GM23338 (cell line): Measurements from ENCODE around the gene TANGO2. TPM values are rescaled to one million over a fixed set of nuclear protein-coding genes. Genes with fewer than 3 reads are reported as not detected.

Experiments
- ATAC-seq: fragments of 200-7000 bp; cut with Tn5 transposase; 3 replicates; pipeline ENCODE4 v1.9.1; 2020
- DNase-seq: peaks from one replicate; pipeline ENCODE4 v3.0.0-alpha.2; 2015; ENCODE audit warnings: low spot score
- H2AFZ ChIP-seq: fragments of 200-600 bp; sonication (generic); 2 replicates; pipeline ENCODE4 v1.8.0; 2016; ENCODE audit warnings: antibody characterized with exemption, mild to moderate bottlenecking, moderate library complexity
- H3F3A ChIP-seq: fragments of 200-600 bp; sonication (generic); replicated peaks from 2 replicates; pipeline ENCODE4 v1.8.0; 2017; ENCODE audit warnings: antibody characterized with exemption, mixed run types, low read depth
- H3K27ac ChIP-seq: fragments of 200-600 bp; sonication (generic); 2 replicates; pipeline ENCODE4 v1.6.1; 2016; ENCODE audit warnings: low read depth
- H3K27me3 ChIP-seq: fragments of 200-600 bp; sonication (generic); 2 replicates; pipeline ENCODE4 v1.8.0; 2016; ENCODE audit warnings: mild to moderate bottlenecking, mixed run types, moderate library complexity; ENCODE audit not compliant: insufficient read depth
- H3K36me3 ChIP-seq: fragments of 200-600 bp; sonication (generic); 2 replicates; pipeline ENCODE4 v1.8.0; 2016; ENCODE audit warnings: mild to moderate bottlenecking; ENCODE audit not compliant: insufficient read depth
- H3K4me1 ChIP-seq: fragments of 200-600 bp; sonication (generic); 2 replicates; pipeline ENCODE4 v1.8.0; 2016; ENCODE audit warnings: mild to moderate bottlenecking, moderate library complexity; ENCODE audit not compliant: insufficient read depth
- H3K4me2 ChIP-seq: fragments of 200-600 bp; sonication (generic); 2 replicates; pipeline ENCODE4 v1.7.1; 2017; ENCODE audit warnings: mixed run types
- H3K4me3 ChIP-seq: fragments of 200-600 bp; sonication (generic); 2 replicates; pipeline ENCODE4 v1.6.1; 2016; ENCODE audit warnings: mixed run types
- H3K79me2 ChIP-seq: fragments of 200-600 bp; sonication (generic); replicated peaks from 2 replicates; pipeline ENCODE4 v1.8.0; 2017; ENCODE audit warnings: mild to moderate bottlenecking; ENCODE audit not compliant: insufficient read depth
- H3K9me2 ChIP-seq: fragments of 200-600 bp; sonication (generic); 2 replicates; pipeline ENCODE4 v1.8.0; 2017; ENCODE audit not compliant: insufficient read depth
- H4K20me1 ChIP-seq: fragments of 200-600 bp; sonication (generic); replicated peaks from 2 replicates; pipeline ENCODE4 v1.8.0; 2017; ENCODE audit warnings: mild to moderate bottlenecking; ENCODE audit not compliant: insufficient read depth
- H3K27ac Mint-ChIP-seq: 2 replicates; pipeline ENCODE4 v1.8.0; 2020; ENCODE audit warnings: inconsistent platforms, mild to moderate bottlenecking, moderate library complexity, mixed read lengths
- H3K27me3 Mint-ChIP-seq: 3 replicates; pipeline ENCODE4 v1.8.0; 2022; ENCODE audit warnings: low read depth, mild to moderate bottlenecking, moderate library complexity, mixed read lengths, inconsistent platforms; ENCODE audit not compliant: insufficient read depth, poor library complexity
- H3K36me3 Mint-ChIP-seq: 3 replicates; pipeline ENCODE4 v1.8.0; 2021; ENCODE audit warnings: low read depth, mild to moderate bottlenecking, inconsistent platforms, moderate library complexity, mixed read lengths
- H3K4me1 Mint-ChIP-seq: 3 replicates; pipeline ENCODE4 v1.8.0; 2020; ENCODE audit warnings: mild to moderate bottlenecking, inconsistent platforms, mixed read lengths
- H3K4me3 Mint-ChIP-seq: 3 replicates; pipeline ENCODE4 v1.8.0; 2021; ENCODE audit warnings: moderate library complexity, mild to moderate bottlenecking, inconsistent platforms, mixed read lengths
- H3K9me3 Mint-ChIP-seq: 3 replicates; pipeline ENCODE4 v1.8.0; 2020; ENCODE audit warnings: moderate library complexity, mild to moderate bottlenecking, inconsistent platforms, mixed read lengths
- CREB1 ChIP-seq: fragments of 250-450 bp; sonication (Bioruptor Pico); IDR thresholded peaks from 2 replicates; pipeline ENCODE4 v1.5.0; 2020; ENCODE audit warnings: low read depth, mild to moderate bottlenecking, moderate library complexity
- EZH2 ChIP-seq: fragments of 200-600 bp; sonication (generic); IDR thresholded peaks from one replicate; pipeline ENCODE4 v1.8.0; 2017; ENCODE audit warnings: antibody characterized with exemption, mild to moderate bottlenecking, low read depth; ENCODE audit not compliant: unreplicated experiment
- EZH2phosphoT487 ChIP-seq: fragments of 200-600 bp; sonication (generic); IDR thresholded peaks from one replicate; pipeline ENCODE4 v1.8.1; 2018; ENCODE audit warnings: antibody characterized with exemption; ENCODE audit not compliant: unreplicated experiment
- JUNB ChIP-seq: IDR thresholded peaks from one replicate; pipeline ENCODE4 v1.6.1; 2016; ENCODE audit warnings: antibody characterized with exemption; ENCODE audit not compliant: unreplicated experiment
- NANOG ChIP-seq: IDR thresholded peaks from 2 replicates; pipeline ENCODE4 v1.6.1; 2016; ENCODE audit warnings: antibody characterized with exemption, borderline replicate concordance
- POLR2AphosphoS5 ChIP-seq: IDR thresholded peaks from 2 replicates; pipeline ENCODE4 v1.6.1; 2016; ENCODE audit warnings: antibody characterized with exemption, low read depth
- STAT1 ChIP-seq: IDR thresholded peaks from one replicate; pipeline ENCODE4 v1.6.1; 2016; ENCODE audit warnings: antibody characterized with exemption; ENCODE audit not compliant: unreplicated experiment
- ZNF114 ChIP-seq: fragments of 250-450 bp; sonication (Bioruptor Pico); IDR thresholded peaks from 2 replicates; pipeline ENCODE4 v1.5.0; 2020; ENCODE audit warnings: mild to moderate bottlenecking, moderate library complexity
- ZNF331 ChIP-seq: fragments of 250-450 bp; sonication (Bioruptor Pico); IDR thresholded peaks from 2 replicates; pipeline ENCODE4 v1.5.0; 2020; ENCODE audit warnings: low read depth, mild to moderate bottlenecking, moderate library complexity
- polyA plus RNA-seq: library from polyadenylated mRNA; unstranded; fragments of >200 nt; fragmentation: Nextera tagmentation; extraction: Ambion mirVana; gene quantifications from 2 replicates; pipeline ENCODE4 v1.2.1, GENCODE V29; 2016
- total RNA-seq: library from RNA; depleted of rRNA; stranded (reverse); fragments of >200 nt; shearing (Covaris generic); gene quantifications from 2 replicates; pipeline ENCODE4 v1.2.3, GENCODE V29; 2014
- TF ChIP-seq, protein P1 (sequence below): IDR thresholded peaks from one replicate; pipeline ENCODE4 v1.6.1; 2018; ENCODE audit warnings: antibody characterized with exemption; ENCODE audit not compliant: unreplicated experiment
- TF ChIP-seq, protein P2 (sequence below), 2 experiments: fragments of 200-600 bp in 1 of 2; sonication (generic) in 1 of 2; conservative IDR thresholded peaks; 2 replicates each; pipeline versions ENCODE4 v1.5.1 to v1.6.1; 2016 to 2017; ENCODE audit warnings: antibody characterized with exemption in 2 of 2, low read depth in 2 of 2, mild to moderate bottlenecking in 2 of 2, moderate library complexity in 1 of 2
- TF ChIP-seq, protein P3 (sequence below): fragments of 250-450 bp; sonication (Bioruptor Pico); IDR thresholded peaks from 2 replicates; pipeline ENCODE4 v1.5.0; 2020; ENCODE audit warnings: mild to moderate bottlenecking, moderate library complexity
- TF ChIP-seq, protein P4 (sequence below): IDR thresholded peaks from 2 replicates; pipeline ENCODE4 v1.6.1; 2016; ENCODE audit warnings: antibody characterized with exemption

TANGO2 gene
- total and polyA plus RNA-seq, 2 experiments from 2014 or later, result 6.9 to 15.0 TPM

DNA sequence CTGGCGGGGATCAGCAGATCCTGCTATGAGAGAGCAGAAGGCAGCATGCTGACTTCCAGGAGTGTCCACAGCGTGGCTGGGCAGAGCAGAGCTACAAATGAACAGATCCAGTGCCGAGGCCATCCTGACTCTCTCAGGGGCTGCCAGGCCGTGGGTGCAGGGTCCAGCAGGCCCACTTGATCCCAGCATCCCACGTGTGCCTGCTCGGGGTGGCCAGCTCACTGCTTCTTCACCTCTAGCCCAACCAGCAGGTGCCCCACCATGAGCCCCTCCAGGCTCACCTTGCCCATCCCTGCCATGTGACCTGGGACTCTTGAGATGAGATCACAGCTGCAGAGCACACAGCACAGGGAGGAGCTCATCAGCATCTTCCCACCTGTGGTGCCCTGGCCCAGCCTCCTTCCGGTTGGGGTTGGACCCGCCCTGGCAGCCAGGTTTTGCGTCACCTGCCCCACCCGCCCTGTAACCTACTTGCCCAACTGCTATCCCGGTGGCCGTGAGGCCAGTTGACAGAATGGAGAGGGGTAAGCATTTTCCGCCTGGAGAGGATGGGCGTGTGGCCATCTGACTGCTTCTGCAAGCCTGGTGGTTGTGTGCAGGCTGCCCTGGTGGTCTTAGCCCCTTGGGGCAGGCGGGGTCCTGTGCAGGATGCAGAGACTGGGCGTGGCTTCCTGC is 11.0 kb downstream of the TANGO2 start:
- Histone ChIP-seq H3K9me2 (no peaks in the 10 kb centered on the region), H3K27ac (no peak overlapping the region), H3K36me3 (no peaks in the 10 kb centered on the region), H4K20me1 (no peaks in the 10 kb centered on the region; the same call in none of the 2 replicates), H2AFZ (no peak overlapping the region), H3F3A (no peaks in the 10 kb centered on the region), H3K4me2 (no peak overlapping the region), H3K4me3 (no peak overlapping the region), H3K4me1 (no peaks in the 10 kb centered on the region), H3K79me2 (no peaks in the 10 kb centered on the region), H3K27me3 (no peaks in the 10 kb centered on the region)
- Mint-ChIP-seq H3K27ac (no peak overlapping the region), H3K9me3 (no peaks in the 10 kb centered on the region), H3K4me1 (no peaks in the 10 kb centered on the region), H3K36me3 (no peaks in the 10 kb centered on the region), H3K27me3 (peaks cover 9% of the 10 kb centered on the region), H3K4me3 (no peak overlapping the region)
- ATAC-seq, result peak; percentile 58
- TF ChIP-seq CREB1 (CRISPR knock-in tag) (no peak), POLR2AphosphoS5 (no peak), ZNF331 (no peak), EZH2 (no peak), ZNF114 (CRISPR knock-in tag) (no peak), EZH2phosphoT487 (no peak), NANOG (no peak), STAT1 (no peak), JUNB (no peak)
- TF ChIP-seq, protein P1, sequence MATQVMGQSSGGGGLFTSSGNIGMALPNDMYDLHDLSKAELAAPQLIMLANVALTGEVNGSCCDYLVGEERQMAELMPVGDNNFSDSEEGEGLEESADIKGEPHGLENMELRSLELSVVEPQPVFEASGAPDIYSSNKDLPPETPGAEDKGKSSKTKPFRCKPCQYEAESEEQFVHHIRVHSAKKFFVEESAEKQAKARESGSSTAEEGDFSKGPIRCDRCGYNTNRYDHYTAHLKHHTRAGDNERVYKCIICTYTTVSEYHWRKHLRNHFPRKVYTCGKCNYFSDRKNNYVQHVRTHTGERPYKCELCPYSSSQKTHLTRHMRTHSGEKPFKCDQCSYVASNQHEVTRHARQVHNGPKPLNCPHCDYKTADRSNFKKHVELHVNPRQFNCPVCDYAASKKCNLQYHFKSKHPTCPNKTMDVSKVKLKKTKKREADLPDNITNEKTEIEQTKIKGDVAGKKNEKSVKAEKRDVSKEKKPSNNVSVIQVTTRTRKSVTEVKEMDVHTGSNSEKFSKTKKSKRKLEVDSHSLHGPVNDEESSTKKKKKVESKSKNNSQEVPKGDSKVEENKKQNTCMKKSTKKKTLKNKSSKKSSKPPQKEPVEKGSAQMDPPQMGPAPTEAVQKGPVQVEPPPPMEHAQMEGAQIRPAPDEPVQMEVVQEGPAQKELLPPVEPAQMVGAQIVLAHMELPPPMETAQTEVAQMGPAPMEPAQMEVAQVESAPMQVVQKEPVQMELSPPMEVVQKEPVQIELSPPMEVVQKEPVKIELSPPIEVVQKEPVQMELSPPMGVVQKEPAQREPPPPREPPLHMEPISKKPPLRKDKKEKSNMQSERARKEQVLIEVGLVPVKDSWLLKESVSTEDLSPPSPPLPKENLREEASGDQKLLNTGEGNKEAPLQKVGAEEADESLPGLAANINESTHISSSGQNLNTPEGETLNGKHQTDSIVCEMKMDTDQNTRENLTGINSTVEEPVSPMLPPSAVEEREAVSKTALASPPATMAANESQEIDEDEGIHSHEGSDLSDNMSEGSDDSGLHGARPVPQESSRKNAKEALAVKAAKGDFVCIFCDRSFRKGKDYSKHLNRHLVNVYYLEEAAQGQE, result no peak
- TF ChIP-seq, protein P2, sequence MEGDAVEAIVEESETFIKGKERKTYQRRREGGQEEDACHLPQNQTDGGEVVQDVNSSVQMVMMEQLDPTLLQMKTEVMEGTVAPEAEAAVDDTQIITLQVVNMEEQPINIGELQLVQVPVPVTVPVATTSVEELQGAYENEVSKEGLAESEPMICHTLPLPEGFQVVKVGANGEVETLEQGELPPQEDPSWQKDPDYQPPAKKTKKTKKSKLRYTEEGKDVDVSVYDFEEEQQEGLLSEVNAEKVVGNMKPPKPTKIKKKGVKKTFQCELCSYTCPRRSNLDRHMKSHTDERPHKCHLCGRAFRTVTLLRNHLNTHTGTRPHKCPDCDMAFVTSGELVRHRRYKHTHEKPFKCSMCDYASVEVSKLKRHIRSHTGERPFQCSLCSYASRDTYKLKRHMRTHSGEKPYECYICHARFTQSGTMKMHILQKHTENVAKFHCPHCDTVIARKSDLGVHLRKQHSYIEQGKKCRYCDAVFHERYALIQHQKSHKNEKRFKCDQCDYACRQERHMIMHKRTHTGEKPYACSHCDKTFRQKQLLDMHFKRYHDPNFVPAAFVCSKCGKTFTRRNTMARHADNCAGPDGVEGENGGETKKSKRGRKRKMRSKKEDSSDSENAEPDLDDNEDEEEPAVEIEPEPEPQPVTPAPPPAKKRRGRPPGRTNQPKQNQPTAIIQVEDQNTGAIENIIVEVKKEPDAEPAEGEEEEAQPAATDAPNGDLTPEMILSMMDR (conservative IDR thresholded peaks at IDR 0.05; ENCODE audit: low read depth in 2 of 2), result no peak
- TF ChIP-seq, protein P3, sequence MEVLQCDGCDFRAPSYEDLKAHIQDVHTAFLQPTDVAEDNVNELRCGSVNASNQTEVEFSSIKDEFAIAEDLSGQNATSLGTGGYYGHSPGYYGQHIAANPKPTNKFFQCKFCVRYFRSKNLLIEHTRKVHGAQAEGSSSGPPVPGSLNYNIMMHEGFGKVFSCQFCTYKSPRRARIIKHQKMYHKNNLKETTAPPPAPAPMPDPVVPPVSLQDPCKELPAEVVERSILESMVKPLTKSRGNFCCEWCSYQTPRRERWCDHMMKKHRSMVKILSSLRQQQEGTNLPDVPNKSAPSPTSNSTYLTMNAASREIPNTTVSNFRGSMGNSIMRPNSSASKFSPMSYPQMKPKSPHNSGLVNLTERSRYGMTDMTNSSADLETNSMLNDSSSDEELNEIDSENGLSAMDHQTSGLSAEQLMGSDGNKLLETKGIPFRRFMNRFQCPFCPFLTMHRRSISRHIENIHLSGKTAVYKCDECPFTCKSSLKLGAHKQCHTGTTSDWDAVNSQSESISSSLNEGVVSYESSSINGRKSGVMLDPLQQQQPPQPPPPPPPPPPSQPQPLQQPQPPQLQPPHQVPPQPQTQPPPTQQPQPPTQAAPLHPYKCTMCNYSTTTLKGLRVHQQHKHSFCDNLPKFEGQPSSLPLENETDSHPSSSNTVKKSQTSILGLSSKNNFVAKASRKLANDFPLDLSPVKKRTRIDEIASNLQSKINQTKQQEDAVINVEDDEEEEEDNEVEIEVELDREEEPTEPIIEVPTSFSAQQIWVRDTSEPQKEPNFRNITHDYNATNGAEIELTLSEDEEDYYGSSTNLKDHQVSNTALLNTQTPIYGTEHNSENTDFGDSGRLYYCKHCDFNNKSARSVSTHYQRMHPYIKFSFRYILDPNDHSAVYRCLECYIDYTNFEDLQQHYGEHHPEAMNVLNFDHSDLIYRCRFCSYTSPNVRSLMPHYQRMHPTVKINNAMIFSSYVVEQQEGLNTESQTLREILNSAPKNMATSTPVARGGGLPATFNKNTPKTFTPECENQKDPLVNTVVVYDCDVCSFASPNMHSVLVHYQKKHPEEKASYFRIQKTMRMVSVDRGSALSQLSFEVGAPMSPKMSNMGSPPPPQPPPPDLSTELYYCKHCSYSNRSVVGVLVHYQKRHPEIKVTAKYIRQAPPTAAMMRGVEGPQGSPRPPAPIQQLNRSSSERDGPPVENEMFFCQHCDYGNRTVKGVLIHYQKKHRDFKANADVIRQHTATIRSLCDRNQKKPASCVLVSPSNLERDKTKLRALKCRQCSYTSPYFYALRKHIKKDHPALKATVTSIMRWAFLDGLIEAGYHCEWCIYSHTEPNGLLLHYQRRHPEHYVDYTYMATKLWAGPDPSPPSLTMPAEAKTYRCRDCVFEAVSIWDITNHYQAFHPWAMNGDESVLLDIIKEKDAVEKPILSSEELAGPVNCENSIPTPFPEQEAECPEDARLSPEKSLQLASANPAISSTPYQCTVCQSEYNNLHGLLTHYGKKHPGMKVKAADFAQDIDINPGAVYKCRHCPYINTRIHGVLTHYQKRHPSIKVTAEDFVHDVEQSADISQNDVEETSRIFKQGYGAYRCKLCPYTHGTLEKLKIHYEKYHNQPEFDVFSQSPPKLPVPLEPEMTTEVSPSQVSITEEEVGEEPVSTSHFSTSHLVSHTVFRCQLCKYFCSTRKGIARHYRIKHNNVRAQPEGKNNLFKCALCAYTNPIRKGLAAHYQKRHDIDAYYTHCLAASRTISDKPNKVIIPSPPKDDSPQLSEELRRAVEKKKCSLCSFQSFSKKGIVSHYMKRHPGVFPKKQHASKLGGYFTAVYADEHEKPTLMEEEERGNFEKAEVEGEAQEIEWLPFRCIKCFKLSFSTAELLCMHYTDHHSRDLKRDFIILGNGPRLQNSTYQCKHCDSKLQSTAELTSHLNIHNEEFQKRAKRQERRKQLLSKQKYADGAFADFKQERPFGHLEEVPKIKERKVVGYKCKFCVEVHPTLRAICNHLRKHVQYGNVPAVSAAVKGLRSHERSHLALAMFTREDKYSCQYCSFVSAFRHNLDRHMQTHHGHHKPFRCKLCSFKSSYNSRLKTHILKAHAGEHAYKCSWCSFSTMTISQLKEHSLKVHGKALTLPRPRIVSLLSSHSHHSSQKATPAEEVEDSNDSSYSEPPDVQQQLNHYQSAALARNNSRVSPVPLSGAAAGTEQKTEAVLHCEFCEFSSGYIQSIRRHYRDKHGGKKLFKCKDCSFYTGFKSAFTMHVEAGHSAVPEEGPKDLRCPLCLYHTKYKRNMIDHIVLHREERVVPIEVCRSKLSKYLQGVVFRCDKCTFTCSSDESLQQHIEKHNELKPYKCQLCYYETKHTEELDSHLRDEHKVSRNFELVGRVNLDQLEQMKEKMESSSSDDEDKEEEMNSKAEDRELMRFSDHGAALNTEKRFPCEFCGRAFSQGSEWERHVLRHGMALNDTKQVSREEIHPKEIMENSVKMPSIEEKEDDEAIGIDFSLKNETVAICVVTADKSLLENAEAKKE, result no peak
- TF ChIP-seq, protein P4, sequence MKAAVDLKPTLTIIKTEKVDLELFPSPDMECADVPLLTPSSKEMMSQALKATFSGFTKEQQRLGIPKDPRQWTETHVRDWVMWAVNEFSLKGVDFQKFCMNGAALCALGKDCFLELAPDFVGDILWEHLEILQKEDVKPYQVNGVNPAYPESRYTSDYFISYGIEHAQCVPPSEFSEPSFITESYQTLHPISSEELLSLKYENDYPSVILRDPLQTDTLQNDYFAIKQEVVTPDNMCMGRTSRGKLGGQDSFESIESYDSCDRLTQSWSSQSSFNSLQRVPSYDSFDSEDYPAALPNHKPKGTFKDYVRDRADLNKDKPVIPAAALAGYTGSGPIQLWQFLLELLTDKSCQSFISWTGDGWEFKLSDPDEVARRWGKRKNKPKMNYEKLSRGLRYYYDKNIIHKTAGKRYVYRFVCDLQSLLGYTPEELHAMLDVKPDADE, result no peak
- DNase-seq, result peak; percentile 46
